Upper lobe of left lung (tissue), 6 donors: ENCODE results near the gene GPHA2. TPM values are rescaled to one million over a fixed set of nuclear protein-coding genes. Genes with fewer than 3 reads are reported as not detected.

ENCODE experiments used
- ATAC-seq, 2 donors: fragments of 200-7000 bp; cut with Tn5 transposase; one replicate each; pipeline ENCODE4 v1.9.1; 2022; ENCODE audit warnings: mild to moderate bottlenecking in 2 of 2, moderate library complexity in 2 of 2; ENCODE audit not compliant: low FRiP score in 2 of 2
- DNase-seq, 2 donors: peaks; one replicate each; pipeline ENCODE4 v3.0.0-alpha.2; 2019 to 2020
- H3K27ac ChIP-seq, 4 donors: fragments of 200-600 bp; sonication (generic); one replicate each; pipeline ENCODE4 v1.5.1; 2016 to 2019
- H3K27me3 ChIP-seq, 4 donors: fragments of 200-600 bp; sonication (generic); one replicate each; pipeline ENCODE4 v1.5.1; 2017 to 2019
- H3K36me3 ChIP-seq, 4 donors: fragments of 200-600 bp; sonication (generic); one replicate each; pipeline ENCODE4 v1.5.1; 2016 to 2019
- H3K4me1 ChIP-seq, 4 donors: fragments of 200-600 bp; sonication (generic); one replicate each; pipeline ENCODE4 v1.5.1; 2018 to 2019
- H3K4me3 ChIP-seq, 4 donors: fragments of 200-600 bp; sonication (generic); one replicate each; pipeline ENCODE4 v1.5.1; 2017 to 2019; ENCODE audit warnings: mild to moderate bottlenecking in 2 of 4, moderate library complexity in 1 of 4
- H3K9me3 ChIP-seq, 4 donors: fragments of 200-600 bp; sonication (generic); one replicate each; pipeline ENCODE4 v1.5.1; 2018 to 2019
- EP300 ChIP-seq, 4 donors: sonication (generic); formaldehyde crosslinking; IDR thresholded peaks; one replicate each; pipeline ENCODE4 v1.5.1; 2017; ENCODE audit warnings: antibody characterized with exemption in 4 of 4, control low read depth in 2 of 4
- POLR2A ChIP-seq, 4 donors: fragments of 450-650 bp; IDR thresholded peaks; one replicate each; pipeline ENCODE4 v1.5.1; 2016 to 2017; ENCODE audit warnings: antibody characterized with exemption in 4 of 4, mild to moderate bottlenecking in 2 of 4
- POLR2AphosphoS5 ChIP-seq, 2 donors: sonication (generic); formaldehyde crosslinking; IDR thresholded peaks; one replicate each; pipeline ENCODE4 v1.5.1; 2017; ENCODE audit warnings: antibody characterized with exemption in 2 of 2
- WGBS, 2 donors: methylation state at CpG; one replicate each; pipeline ENCODE4 v1.1.5; 2017 to 2018; 5-methylcytosine and 5-hydroxymethylcytosine counted together
- total RNA-seq, 6 donors: library from RNA; depleted of rRNA in 4 of 6; stranded (reverse); fragments of >200 nt in 4 of 6; gene quantifications; one replicate each; pipeline versions ENCODE4 v1.1.0 to v1.2.1, GENCODE V29; 2016 to 2021
- TF ChIP-seq, protein P1 (sequence below), 6 experiments: fragments of 450-650 bp in 4 of 6; fragments of 200-600 bp in 2 of 6; sonication (generic) in 2 of 6; IDR thresholded peaks; one replicate each; pipeline ENCODE4 v1.5.1; 2016 to 2019; ENCODE audit warnings: antibody characterized with exemption in 6 of 6
- donor health status: DM: no; HTN: no; CAD: no; lungs with moderate emphysema.
- donor health status: DM: no; HTN: yes; CAD: no; lungs with severe emphysema.

Gene GPHA2
- total RNA-seq, 6 donors from 2014 or later: not detected

DNA sequence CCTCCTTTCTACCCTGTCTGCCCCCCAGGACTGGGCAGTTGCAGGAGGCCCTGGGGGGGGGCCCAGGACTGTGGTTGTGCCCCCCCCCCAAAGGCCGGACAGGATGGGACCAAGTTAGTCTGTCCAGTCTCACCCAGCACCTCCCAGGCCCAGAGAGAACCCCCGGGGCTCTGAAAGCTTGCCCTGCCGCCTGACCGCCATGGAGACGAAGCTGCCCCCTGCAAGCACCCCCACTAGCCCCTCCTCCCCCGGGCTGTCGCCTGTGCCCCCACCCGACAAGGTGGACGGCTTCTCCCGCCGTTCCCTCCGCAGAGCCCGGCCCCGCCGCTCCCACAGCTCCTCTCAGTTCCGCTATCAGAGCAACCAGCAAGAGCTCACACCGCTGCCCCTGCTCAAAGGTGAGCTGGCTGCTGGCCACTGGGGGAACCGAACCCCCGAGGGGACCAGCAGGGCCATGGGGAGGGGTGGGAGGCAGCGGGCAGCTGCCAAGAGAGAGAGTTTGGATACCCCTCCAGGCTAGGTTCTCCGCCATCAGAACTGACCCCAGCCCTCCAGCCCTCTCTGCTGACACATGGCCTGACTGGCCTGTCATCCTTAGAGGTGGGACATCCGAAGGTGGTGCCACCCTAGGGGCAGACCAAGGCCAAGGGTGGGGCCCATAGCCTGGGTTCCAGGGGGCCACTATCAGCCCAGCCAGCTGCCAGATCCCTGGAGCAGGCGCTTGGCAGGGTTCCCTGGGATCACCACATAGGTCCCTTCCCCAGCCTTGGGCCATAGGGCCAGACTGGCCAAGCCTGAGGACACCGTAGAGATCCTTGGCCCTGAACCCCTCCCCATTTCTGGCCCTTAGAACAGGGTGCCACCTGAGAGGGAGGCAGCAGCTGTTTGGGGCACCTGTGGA is 9.9 kb downstream of the GPHA2 start:
- TF ChIP-seq, protein P1, sequence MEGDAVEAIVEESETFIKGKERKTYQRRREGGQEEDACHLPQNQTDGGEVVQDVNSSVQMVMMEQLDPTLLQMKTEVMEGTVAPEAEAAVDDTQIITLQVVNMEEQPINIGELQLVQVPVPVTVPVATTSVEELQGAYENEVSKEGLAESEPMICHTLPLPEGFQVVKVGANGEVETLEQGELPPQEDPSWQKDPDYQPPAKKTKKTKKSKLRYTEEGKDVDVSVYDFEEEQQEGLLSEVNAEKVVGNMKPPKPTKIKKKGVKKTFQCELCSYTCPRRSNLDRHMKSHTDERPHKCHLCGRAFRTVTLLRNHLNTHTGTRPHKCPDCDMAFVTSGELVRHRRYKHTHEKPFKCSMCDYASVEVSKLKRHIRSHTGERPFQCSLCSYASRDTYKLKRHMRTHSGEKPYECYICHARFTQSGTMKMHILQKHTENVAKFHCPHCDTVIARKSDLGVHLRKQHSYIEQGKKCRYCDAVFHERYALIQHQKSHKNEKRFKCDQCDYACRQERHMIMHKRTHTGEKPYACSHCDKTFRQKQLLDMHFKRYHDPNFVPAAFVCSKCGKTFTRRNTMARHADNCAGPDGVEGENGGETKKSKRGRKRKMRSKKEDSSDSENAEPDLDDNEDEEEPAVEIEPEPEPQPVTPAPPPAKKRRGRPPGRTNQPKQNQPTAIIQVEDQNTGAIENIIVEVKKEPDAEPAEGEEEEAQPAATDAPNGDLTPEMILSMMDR (IDR thresholded peaks at IDR 0.05): no peak
- no peak for TF ChIP-seq POLR2A (IDR thresholded peaks at IDR 0.05)
- no peak for TF ChIP-seq POLR2AphosphoS5 (IDR thresholded peaks at IDR 0.05)
- no peak for TF ChIP-seq EP300 (IDR thresholded peaks at IDR 0.05)
- H3K27me3 ChIP-seq: no peaks in the 10 kb centered on the region
- H3K27ac ChIP-seq: peak overlapping the region in 2 of 4 donors; percentile 54 to 98
- 69% methylated on average over 24 of the region's 24 CpGs; no CpG with 5 or more reads in 1 of the 2 donors for WGBS, 2 donors
- H3K36me3 ChIP-seq: peaks cover 7 to 38% (median 28%) of the 10 kb centered on the region in 4 donors
- H3K4me3 ChIP-seq: peak overlapping the region; percentile 77 to 99 (median 87)
- DNase-seq (peak in 1 of 2 donors; percentile 82), ATAC-seq (no peak)
- H3K9me3 ChIP-seq: no peaks in the 10 kb centered on the region
- H3K4me1 ChIP-seq: peaks cover 14 to 37% (median 25%) of the 10 kb centered on the region in 4 donors

DNA sequence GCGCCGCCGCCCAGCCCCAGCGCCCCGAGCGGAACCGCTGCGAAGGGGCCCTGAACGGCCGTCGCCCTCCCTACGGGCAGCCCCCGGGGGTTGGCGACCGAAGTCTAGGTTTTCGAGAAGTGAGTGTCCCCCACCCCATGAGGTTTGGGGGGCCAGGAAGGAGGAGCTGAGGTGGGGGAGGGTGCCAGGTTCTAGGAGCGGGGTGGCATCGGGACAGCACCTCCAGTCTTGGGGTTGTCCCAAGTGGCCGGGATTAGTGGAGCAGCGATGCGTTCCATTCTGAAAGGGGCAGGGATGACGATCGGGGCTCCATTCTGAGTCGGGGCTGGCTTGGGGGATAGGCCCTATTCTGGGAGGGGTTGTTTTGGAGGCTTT is 10.8 kb downstream of the GPHA2 start:
- peaks cover 2 to 30% (median 19%) of the 10 kb centered on the region in 4 donors for H3K36me3 ChIP-seq
- DNase-seq (no peak), ATAC-seq (peak in 1 of 2 donors; percentile 20)
- no peaks in the 10 kb centered on the region for H3K9me3 ChIP-seq
- WGBS, 2 donors: 0 to 8% methylated on average over 7 to 24 of the region's 24 CpGs
- no peaks in the 10 kb centered on the region for H3K27me3 ChIP-seq
- peaks cover 14 to 37% (median 25%) of the 10 kb centered on the region in 4 donors for H3K4me1 ChIP-seq
- peak overlapping the region; percentile 90 to 98 (median 96) for H3K27ac ChIP-seq
- TF ChIP-seq POLR2A (IDR thresholded peaks at IDR 0.05) (no peak), POLR2AphosphoS5 (IDR thresholded peaks at IDR 0.05) (no peak), EP300 (IDR thresholded peaks at IDR 0.05) (no peak)
- TF ChIP-seq, protein P1 (IDR thresholded peaks at IDR 0.05): no peak
- H3K4me3 ChIP-seq: peak overlapping the region; percentile 77 to 99 (median 87)

DNA sequence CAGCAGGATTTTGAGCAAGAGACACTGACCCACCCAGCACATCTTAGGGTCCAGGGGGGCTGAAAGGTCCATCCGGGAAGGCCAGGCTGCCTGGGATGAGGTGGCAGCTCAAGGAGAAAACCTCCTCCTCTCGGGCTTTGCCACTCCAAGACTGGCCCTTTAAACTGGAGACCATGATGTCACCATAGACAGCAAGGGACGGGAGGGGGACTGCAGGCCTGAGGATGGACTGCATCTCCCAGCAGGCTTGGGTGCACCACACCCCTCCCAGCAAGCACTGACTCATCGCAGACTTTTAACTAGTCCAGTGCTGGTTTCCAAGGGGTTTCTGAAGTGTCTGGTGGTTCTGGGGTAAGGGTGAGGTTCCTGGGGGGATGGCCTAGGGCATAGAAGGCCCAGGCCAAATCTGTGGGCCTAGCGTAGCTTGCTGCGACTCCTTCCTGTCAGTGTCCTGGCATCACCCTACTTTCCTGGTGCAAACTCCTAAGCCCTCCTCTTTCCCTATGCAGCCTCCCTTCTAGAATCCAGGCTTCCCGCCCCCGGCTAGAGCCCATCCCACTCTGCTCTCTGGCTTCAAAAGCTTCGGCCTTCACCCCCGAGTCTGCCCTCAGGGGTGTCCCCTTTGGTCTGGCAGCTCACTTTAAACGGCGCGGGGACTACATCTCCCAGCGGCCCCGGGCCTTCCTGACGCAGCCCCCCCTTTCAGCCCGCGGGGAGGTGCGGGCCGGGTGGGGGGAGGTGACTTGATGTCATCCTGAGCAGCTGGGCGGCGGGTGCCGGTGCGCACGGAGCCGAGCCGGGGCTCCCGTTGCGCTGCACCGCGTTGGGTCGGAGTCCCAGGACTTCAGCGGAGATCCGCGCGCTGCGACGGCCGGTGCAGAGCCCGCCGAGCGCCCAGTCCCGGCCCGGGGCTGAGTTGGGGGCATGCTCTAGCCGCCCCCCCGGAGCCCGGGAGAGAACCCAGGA is 11.5 kb downstream of the GPHA2 start, which contains the start of gene PPP2R5B:
Gene PPP2R5B (plus strand): TSS at position 746 of the 966 bp plus-strand sequence. CDS start 1,046 bp downstream, outside the sequence.
- Histone ChIP-seq H3K4me1 (peaks cover 14 to 37% (median 25%) of the 10 kb centered on the region in 4 donors), H3K9me3 (no peaks in the 10 kb centered on the region), H3K36me3 (peaks cover 2 to 23% (median 13%) of the 10 kb centered on the region in 4 donors), H3K27ac (peak within 1 kb of the TSS; percentile 90 to 98 (median 96)), H3K27me3 (no peaks in the 10 kb centered on the region), H3K4me3 (peak within 1 kb of the TSS; percentile 77 to 99 (median 87))
- ATAC-seq: peak; percentile 98 to 99
- TF ChIP-seq, protein P1 (IDR thresholded peaks at IDR 0.05): peak in 3 of 6 experiments; percentile 14 to 27 (median 14)
- TF ChIP-seq POLR2AphosphoS5 (IDR thresholded peaks at IDR 0.05) (peak; percentile 86 to 91), POLR2A (IDR thresholded peaks at IDR 0.05) (peak in 3 of 4 donors; percentile 60 to 88 (median 65)), EP300 (IDR thresholded peaks at IDR 0.05) (peak in 1 of 4 donors; percentile 34)
- WGBS, 2 donors: 0 to 2% methylated on average over 7 to 22 of the region's 47 CpGs
- DNase-seq: peak; percentile 96 to 97

DNA sequence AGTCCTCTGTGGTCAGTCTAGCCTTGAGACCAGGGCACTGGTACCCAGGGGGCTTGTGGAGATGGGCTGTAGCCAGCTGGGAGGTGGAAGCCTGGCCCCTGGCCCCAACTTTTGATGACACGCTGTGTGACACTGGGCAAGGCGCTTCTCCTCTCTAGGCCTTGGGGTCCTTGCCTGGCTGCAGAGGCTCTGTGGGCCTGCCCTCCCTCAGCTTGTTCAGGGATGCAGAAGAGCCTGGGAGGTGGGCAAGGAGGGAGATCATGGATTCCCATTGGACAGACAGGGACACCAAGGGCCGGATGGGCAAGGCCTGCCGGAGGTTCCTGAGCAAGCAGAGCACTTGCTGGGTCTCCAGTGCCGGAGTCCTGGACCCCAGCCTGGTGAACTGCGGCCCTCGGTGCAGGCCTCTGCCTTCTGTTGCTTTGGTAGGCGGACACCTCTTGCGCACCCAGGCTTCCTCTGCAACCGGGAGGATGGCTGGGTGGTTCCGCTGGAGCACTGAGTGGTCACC is 12.5 kb downstream of the GPHA2 start:
- WGBS, 2 donors: 82% methylated on average over 9 of the region's 11 CpGs; no CpG with 5 or more reads in 1 of the 2 donors
- ATAC-seq (no peak), DNase-seq (no peak)
- Histone ChIP-seq H3K27me3 (no peaks in the 10 kb centered on the region), H3K9me3 (no peaks in the 10 kb centered on the region), H3K4me1 (peaks cover 17 to 44% (median 26%) of the 10 kb centered on the region in 4 donors), H3K27ac (peak overlapping the region; percentile 90 to 98 (median 96)), H3K4me3 (no peak overlapping the region), H3K36me3 (peaks cover 0 to 13% (median 5%) of the 10 kb centered on the region in 4 donors)
- TF ChIP-seq POLR2AphosphoS5 (IDR thresholded peaks at IDR 0.05) (no peak), POLR2A (IDR thresholded peaks at IDR 0.05) (no peak), EP300 (IDR thresholded peaks at IDR 0.05) (no peak)
- TF ChIP-seq, protein P1 (IDR thresholded peaks at IDR 0.05): no peak
